Stimulated activated CD8-positive, alpha-beta memory T cell treated with anti-CD3 and anti-CD28 coated beads, Interleukin-15, amount 100 ng/mL, for 24 hours (primary cell): ENCODE data around the gene C11orf71.

Source experiments
- DNase-seq: peaks from one replicate; pipeline ENCODE4 v3.0.0-alpha.2; 2020; ENCODE audit warnings: low read depth

Gene C11orf71

DNA sequence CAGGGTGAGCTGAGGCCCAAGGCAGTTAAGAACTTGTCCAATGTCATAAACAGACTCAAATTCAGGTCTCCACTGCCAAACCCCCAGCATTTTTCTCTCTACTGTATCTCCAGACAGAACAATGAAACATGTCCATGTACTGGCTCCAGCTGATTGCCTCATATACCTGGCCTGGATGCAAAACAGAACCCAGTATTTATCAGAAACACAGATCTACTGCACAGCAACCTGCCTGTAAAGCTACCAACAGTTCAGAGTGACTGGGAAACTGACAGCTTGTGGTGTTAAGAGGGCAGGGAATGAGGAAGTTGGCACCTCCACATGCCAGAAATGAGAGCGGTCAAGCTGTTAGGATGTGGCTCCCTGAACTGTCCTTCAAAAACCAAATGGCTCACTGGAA lies 41.6 kb downstream of the C11orf71 start:
- DNase-seq = no peak

GRCh38 chr11:114354076-114354475 lies 46.2 kb downstream of the C11orf71 start:
- DNase-seq = no peak

- no peak for DNase-seq
These were observed 46.9 kb downstream of the C11orf71 start for GRCh38 chr11:114353443-114353842.

GRCh38 chr11:114350022-114350421 lies 50.3 kb downstream of the C11orf71 start:
- no peak for DNase-seq
